ENCODE results near the gene CNTN4. TPM values are rescaled to one million over a fixed set of nuclear protein-coding genes. Genes with fewer than 3 reads are reported as not detected.

Gene CNTN4
- total RNA-seq, 4 donors from 2014 or later, result 6.6 to 10.7 (median 9.7) TPM

- H3K27ac ChIP-seq (replicated peaks in 1 of 4), result no peak overlapping the region
- H3K27me3 ChIP-seq, result no peaks in the 10 kb centered on the region
- intact Hi-C loops (cut with DNase I), result no loop called here
- H3K4me1 ChIP-seq, result no peaks in the 10 kb centered on the region
- 73% methylated on average over 1 of the region's 1 CpG for WGBS
- no peaks in the 10 kb centered on the region for H3K9me3 ChIP-seq
- H3K36me3 ChIP-seq, result no peaks in the 10 kb centered on the region
- no peak for DNase-seq (ENCODE audit: extremely low spot score)
- TF ChIP-seq CTCF (IDR thresholded peaks at IDR 0.05) (no peak), POLR2AphosphoS5 (IDR thresholded peaks at IDR 0.05) (no peak), POLR2A (IDR thresholded peaks at IDR 0.05; ENCODE audit: low read depth) (no peak), EP300 (IDR thresholded peaks at IDR 0.05) (no peak)
- no peak overlapping the region for H3K4me3 ChIP-seq
Measured at GRCh38 chr3:2976796-2977195, 878.1 kb downstream of the CNTN4 start.

- H3K27ac ChIP-seq (replicated peaks in 1 of 4), result no peak overlapping the region
- TF ChIP-seq POLR2A (IDR thresholded peaks at IDR 0.05; ENCODE audit: low read depth) (no peak), CTCF (IDR thresholded peaks at IDR 0.05) (no peak), EP300 (IDR thresholded peaks at IDR 0.05) (no peak), POLR2AphosphoS5 (IDR thresholded peaks at IDR 0.05) (no peak)
- no peaks in the 10 kb centered on the region for H3K4me1 ChIP-seq
- H3K36me3 ChIP-seq, result no peaks in the 10 kb centered on the region
- H3K9me3 ChIP-seq, result no peaks in the 10 kb centered on the region
- H3K27me3 ChIP-seq, result no peaks in the 10 kb centered on the region
- no peak for DNase-seq (ENCODE audit: extremely low spot score)
- WGBS, result 64% methylated on average over 9 of the region's 9 CpGs
- intact Hi-C loops (cut with DNase I), result no loop called here
- no peak overlapping the region for H3K4me3 ChIP-seq
Measured at GRCh38 chr3:2978977-2979732, 880.5 kb downstream of the CNTN4 start.

- intact Hi-C loops (cut with DNase I), result no loop called here
- no peak for DNase-seq (ENCODE audit: extremely low spot score)
Measured at GRCh38 chr3:2984005-2984830, 885.6 kb downstream of the CNTN4 start.

GRCh38 chr3:2984831-2985220 is 886.2 kb downstream of the CNTN4 start:
- Histone ChIP-seq H3K27me3 (no peaks in the 10 kb centered on the region), H3K4me3 (no peak overlapping the region), H3K9me3 (no peaks in the 10 kb centered on the region), H3K27ac (replicated peaks in 1 of 4) (no peak overlapping the region), H3K36me3 (no peaks in the 10 kb centered on the region), H3K4me1 (no peaks in the 10 kb centered on the region)
- TF ChIP-seq POLR2AphosphoS5 (IDR thresholded peaks at IDR 0.05), result no peak
- TF ChIP-seq EP300 (IDR thresholded peaks at IDR 0.05), result no peak
- no peak for DNase-seq (ENCODE audit: extremely low spot score)
- intact Hi-C loops (cut with DNase I), result no loop called here
- 90% methylated on average over 2 of the region's 2 CpGs for WGBS

More at GRCh38 chr3:2984005-2984830, 885.6 kb downstream of the CNTN4 start:
- Histone ChIP-seq H3K36me3 (no peaks in the 10 kb centered on the region), H3K9me3 (no peaks in the 10 kb centered on the region), H3K4me3 (no peak overlapping the region), H3K4me1 (no peaks in the 10 kb centered on the region), H3K27me3 (no peaks in the 10 kb centered on the region), H3K27ac (replicated peaks in 1 of 4) (no peak overlapping the region)
- TF ChIP-seq CTCF (IDR thresholded peaks at IDR 0.05), result no peak
- TF ChIP-seq POLR2AphosphoS5 (IDR thresholded peaks at IDR 0.05), result no peak
- TF ChIP-seq EP300 (IDR thresholded peaks at IDR 0.05), result no peak
- no peak for TF ChIP-seq POLR2A (IDR thresholded peaks at IDR 0.05; ENCODE audit: low read depth)
- WGBS, result 77% methylated on average over 7 of the region's 7 CpGs

GRCh38 chr3:2985479-2985878 is 886.8 kb downstream of the CNTN4 start:
- intact Hi-C loops (cut with DNase I), result no loop called here
- Histone ChIP-seq H3K36me3 (no peaks in the 10 kb centered on the region), H3K4me1 (no peaks in the 10 kb centered on the region), H3K27me3 (no peaks in the 10 kb centered on the region), H3K27ac (replicated peaks in 1 of 4) (no peak overlapping the region), H3K4me3 (no peak overlapping the region), H3K9me3 (no peaks in the 10 kb centered on the region)
- no peak for DNase-seq (ENCODE audit: extremely low spot score)
- TF ChIP-seq POLR2AphosphoS5 (IDR thresholded peaks at IDR 0.05) (no peak), POLR2A (IDR thresholded peaks at IDR 0.05; ENCODE audit: low read depth) (no peak), EP300 (IDR thresholded peaks at IDR 0.05) (no peak), CTCF (IDR thresholded peaks at IDR 0.05) (no peak)
- 97% methylated on average over 5 of the region's 5 CpGs for WGBS
